Kidney (tissue), 14 donors: ENCODE measurements around the gene NDUFAF8. TPM values are rescaled to one million over a fixed set of nuclear protein-coding genes. Genes with fewer than 3 reads are reported as not detected.

Experiments
- DNase-seq, 5 donors: peaks; one replicate each; pipeline ENCODE4 v3.0.0-alpha.2; 2013 to 2020
- FAIRE-seq: peaks from 2 replicates; lab custom pipeline; 2012; peaks lifted over from hg19 to GRCh38; lab: Jason Lieb, UNC
- H3K27ac ChIP-seq, 2 donors: one replicate each; pipeline ENCODE4 v1.7.0; 2013; ENCODE audit warnings: low read depth in 2 of 2, low read length in 2 of 2, inconsistent platforms in 1 of 2
- H3K27me3 ChIP-seq: one replicate; pipeline ENCODE4 v1.7.1; 2013; ENCODE audit warnings: low read length, inconsistent platforms; ENCODE audit not compliant: control insufficient read depth, insufficient read depth
- H3K36me3 ChIP-seq, 3 donors: one replicate each; pipeline versions ENCODE4 v1.7.0 to v1.7.1; 2013; ENCODE audit warnings: low read length in 3 of 3, control low read depth in 1 of 3, inconsistent platforms in 1 of 3; ENCODE audit not compliant: insufficient read depth in 3 of 3, control insufficient read depth in 2 of 3
- H3K4me1 ChIP-seq, 3 donors: one replicate each; pipeline versions ENCODE4 v1.7.0 to v1.7.1; 2013; ENCODE audit warnings: low read length in 3 of 3, inconsistent platforms in 1 of 3, low read depth in 1 of 3; ENCODE audit not compliant: control insufficient read depth in 2 of 3, insufficient read depth in 2 of 3
- H3K4me3 ChIP-seq, 3 donors: one replicate each; pipeline versions ENCODE4 v1.7.0 to v1.8.1; 2013; ENCODE audit warnings: low read length in 3 of 3, control low read depth in 1 of 3, inconsistent platforms in 1 of 3
- H3K9ac ChIP-seq, 3 donors: one replicate each; pipeline versions ENCODE4 v1.7.0 to v1.7.1; 2013; ENCODE audit warnings: low read length in 3 of 3, control low read depth in 1 of 3, inconsistent platforms in 1 of 3
- H3K9me3 ChIP-seq, 3 donors: one replicate each; pipeline versions ENCODE4 v1.7.0 to v1.7.1; 2013; ENCODE audit warnings: low read length in 3 of 3, control low read depth in 1 of 3, inconsistent platforms in 1 of 3; ENCODE audit not compliant: control insufficient read depth in 2 of 3, insufficient read depth in 1 of 3
- CTCF ChIP-seq: IDR thresholded peaks from 3 replicates; pipeline ENCODE4 v1.5.1; 2012; ENCODE audit warnings: mild to moderate bottlenecking, moderate library complexity, borderline replicate concordance; ENCODE audit not compliant: insufficient read depth; ENCODE audit errors: extremely low read depth
- intact Hi-C: fragments of 100-400 bp; cut with DNase I; formaldehyde crosslinking; loops from one replicate; pipeline ENCODE4 v1.11.1; 2022
- polyA plus RNA-seq: library from polyadenylated mRNA; stranded (reverse); fragments of 350-450 nt; fragmentation: Illumina TruSeq; extraction: RNeasy Lipid Tissue Mini Kit (QIAGEN cat#74804); gene quantifications from one replicate; pipeline ENCODE4 v1.2.3, GENCODE V29; 2014; ENCODE audit warnings: low read depth, low replicate concordance; ENCODE audit not compliant: insufficient read depth
- total RNA-seq: library from RNA; stranded (reverse); fragmentation: NEBNext Ultra II Directional; extraction: Animal tissue kit (Norgen Biotek cat#: 25700); gene quantifications from one replicate; pipeline ENCODE4 v1.2.1, GENCODE V29; 2021
- donor health status: control.
- donor health status: control.
- donor health status: control.
- donor health status: control.
- donor health status: control.
- donor health status: DM: yes; HTN: yes; CAD: no.
- donor health status: Normal renal cell carcinoma (clear cell type).

The NDUFAF8 gene
- total and polyA plus RNA-seq, 2 donors from 2014 or later = 38.6 to 134 TPM

GRCh38 chr17:81288715-81289114 is 49.6 kb downstream of the NDUFAF8 start:
- no peak for TF ChIP-seq CTCF
- no peaks in the 10 kb centered on the region for H3K9me3 ChIP-seq
- H3K9ac ChIP-seq = no peak overlapping the region
- DNase-seq = no peak
- H3K27me3 ChIP-seq = no peaks in the 10 kb centered on the region
- no peak for FAIRE-seq
- intact Hi-C loops = no loop called here
- H3K27ac ChIP-seq = no peak overlapping the region
- peaks cover 0 to 12% (median 0%) of the 10 kb centered on the region in 3 donors for H3K4me1 ChIP-seq
- peaks cover 0 to 10% (median 7%) of the 10 kb centered on the region in 3 donors for H3K36me3 ChIP-seq
- H3K4me3 ChIP-seq = no peak overlapping the region

GRCh38 chr17:81289627-81290026 is 50.5 kb downstream of the NDUFAF8 start:
- intact Hi-C loops = no loop called here
- no peaks in the 10 kb centered on the region for H3K9me3 ChIP-seq
- DNase-seq = peak in 1 of 5 donors; percentile 71
- H3K4me1 ChIP-seq = peaks cover 0 to 12% (median 0%) of the 10 kb centered on the region in 3 donors
- TF ChIP-seq CTCF = no peak
- no peak for FAIRE-seq
- no peaks in the 10 kb centered on the region for H3K27me3 ChIP-seq
- H3K9ac ChIP-seq = no peak overlapping the region
- H3K4me3 ChIP-seq = no peak overlapping the region
- no peak overlapping the region for H3K27ac ChIP-seq
- H3K36me3 ChIP-seq = peaks cover 0 to 10% (median 7%) of the 10 kb centered on the region in 3 donors

GRCh38 chr17:81290230-81290629 is 51.1 kb downstream of the NDUFAF8 start:
- Histone ChIP-seq H3K9ac (no peak overlapping the region), H3K36me3 (peaks cover 0 to 10% (median 7%) of the 10 kb centered on the region in 3 donors), H3K4me3 (no peak overlapping the region), H3K27ac (no peak overlapping the region), H3K27me3 (no peaks in the 10 kb centered on the region), H3K9me3 (no peaks in the 10 kb centered on the region), H3K4me1 (peaks cover 0 to 9% (median 0%) of the 10 kb centered on the region in 3 donors)
- intact Hi-C loops = no loop called here
- DNase-seq = no peak
- no peak for TF ChIP-seq CTCF
- FAIRE-seq = no peak

Other genes starting within 250 kb of the NDUFAF8 start
- 28.0 TPM for gene CHMP6, start 247.5 kb upstream of the NDUFAF8 start, total RNA-seq
- 34.1 TPM for gene CHMP6, start 247.5 kb upstream of the NDUFAF8 start, polyA plus RNA-seq
- gene BAIAP2, start 204.2 kb upstream of the NDUFAF8 start, total RNA-seq = 45.8 TPM
- 44.5 TPM for gene BAIAP2, start 204.2 kb upstream of the NDUFAF8 start, polyA plus RNA-seq
- gene PVALEF, start 73.8 kb upstream of the NDUFAF8 start, total RNA-seq = not detected
- gene PVALEF, start 73.8 kb upstream of the NDUFAF8 start, polyA plus RNA-seq = not detected
- 4.2 TPM for gene AATK, start 73.1 kb upstream of the NDUFAF8 start, total RNA-seq
- gene AATK, start 73.1 kb upstream of the NDUFAF8 start, polyA plus RNA-seq = 0.65 TPM
- gene CEP131, start 16.4 kb upstream of the NDUFAF8 start, total RNA-seq = 7.5 TPM
- gene CEP131, start 16.4 kb upstream of the NDUFAF8 start, polyA plus RNA-seq = 6.9 TPM
- gene TEPSIN, start 263 bp upstream of the NDUFAF8 start, total RNA-seq = 42.8 TPM
- 13.9 TPM for gene TEPSIN, start 263 bp upstream of the NDUFAF8 start, polyA plus RNA-seq
- gene SLC38A10, start 56.0 kb downstream of the NDUFAF8 start, total RNA-seq = 89.7 TPM
- gene SLC38A10, start 56.0 kb downstream of the NDUFAF8 start, polyA plus RNA-seq = 72.7 TPM
- 20.5 TPM for gene BAHCC1, start 156.1 kb downstream of the NDUFAF8 start, total RNA-seq
- gene BAHCC1, start 156.1 kb downstream of the NDUFAF8 start, polyA plus RNA-seq = 2.6 TPM